ENCODE measurements around the gene PLIN5.

DNA sequence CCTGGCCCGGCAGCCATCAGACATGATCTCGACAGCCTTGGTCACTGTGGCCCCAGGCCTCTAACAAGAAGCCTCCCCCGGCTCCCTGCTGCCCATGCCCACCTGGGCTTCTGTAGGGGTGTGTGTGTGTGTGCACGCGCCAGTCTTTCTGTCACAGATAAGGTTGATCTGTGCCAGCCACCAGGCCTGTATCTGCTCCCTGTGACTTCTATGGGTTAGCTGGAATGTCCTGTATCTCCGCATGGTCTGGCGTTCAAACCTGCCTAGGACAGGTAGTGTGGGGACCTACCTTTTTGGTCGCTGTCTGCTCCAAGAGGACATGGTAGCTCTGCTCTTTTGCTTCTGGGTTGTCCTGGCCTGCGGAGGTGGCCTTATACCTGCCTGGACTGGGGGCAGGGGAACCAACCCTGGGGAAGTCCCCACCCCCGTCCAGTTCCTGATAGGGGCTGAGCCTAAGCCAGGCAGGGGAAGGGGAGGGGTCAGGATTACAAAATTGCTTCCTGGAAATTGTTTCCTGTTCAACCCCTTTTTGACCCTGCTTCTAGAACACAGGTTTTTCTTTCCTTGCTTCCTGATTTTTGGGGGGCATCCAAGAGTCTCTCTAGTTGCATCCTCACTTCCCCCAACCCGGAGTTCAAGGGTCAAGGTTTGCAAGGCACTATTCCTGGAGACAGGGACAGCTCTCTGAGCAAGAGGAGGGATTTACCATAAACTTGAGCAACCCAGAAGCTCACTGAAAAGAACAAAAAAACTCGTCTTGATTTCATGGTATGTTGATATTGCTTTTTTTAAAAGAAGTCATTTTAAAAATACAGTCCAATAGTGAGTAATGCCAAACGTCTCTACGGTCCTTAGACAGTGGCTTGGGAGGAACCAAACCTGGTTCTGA is 4.9 kb upstream of the PLIN5 start, which contains the start of gene LRG1:
- TF ChIP-seq ZNF274 (IDR thresholded peaks at IDR 0.05; ENCODE audit: low read depth, low read length), result no peak
- TF ChIP-seq SUZ12 (IDR thresholded peaks at IDR 0.05; ENCODE audit: extremely low read depth, insufficient read depth, insufficient read length), result no peak
